HG03432 (cell line): ENCODE results near the gene BPIFA2.
"Not testable (repeated sequence)": the region's sequence is repeated elsewhere in the genome, so short reads cannot be mapped to it uniquely, and the experiment has no call there.

Experiments
- ATAC-seq: cut with Tn5 transposase; IDR thresholded peaks from one replicate; pipeline ENCODE4 v1.9.1; 2021; ENCODE audit warnings: mild to moderate bottlenecking, moderate library complexity; ENCODE audit not compliant: unreplicated experiment

Gene BPIFA2

DNA sequence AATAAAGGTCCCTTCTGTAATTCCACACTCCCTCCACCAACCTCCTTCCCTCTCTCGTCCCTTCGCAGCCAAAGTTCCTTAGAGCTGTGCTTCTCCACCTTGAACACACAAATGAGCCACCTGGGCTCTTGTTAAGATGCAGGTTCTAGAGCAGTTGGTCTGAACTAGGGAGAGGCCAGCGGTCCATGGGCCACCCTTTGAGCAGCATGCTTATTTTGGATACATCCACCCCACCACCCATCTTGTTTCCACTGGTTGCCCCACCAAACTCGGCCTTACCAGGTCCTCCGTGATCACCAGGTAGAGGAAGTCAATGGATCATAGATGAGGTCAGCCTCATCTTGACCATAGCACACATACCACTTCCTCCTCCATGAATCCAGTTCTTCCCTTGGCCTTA lies 7.3 kb upstream of the BPIFA2 start:
- ATAC-seq: no peak

DNA sequence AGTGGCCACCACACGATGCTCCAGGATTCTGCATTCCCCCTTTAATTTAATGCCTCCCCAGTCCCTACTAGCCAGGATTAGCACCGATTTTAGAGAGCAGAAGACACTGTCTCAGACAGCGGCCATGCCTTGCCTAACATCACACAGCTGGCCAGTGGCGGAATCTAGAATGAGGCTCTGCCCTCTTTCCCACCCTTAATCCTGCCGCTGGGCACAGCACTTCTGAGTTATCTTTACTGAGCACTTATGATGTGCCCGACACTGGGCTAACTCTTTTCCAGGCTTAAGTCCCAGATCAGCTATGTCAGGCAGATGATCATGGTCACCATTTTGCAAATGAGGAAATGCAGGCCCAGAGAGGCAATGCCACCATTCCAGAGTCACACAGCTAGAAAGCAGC lies 5.6 kb upstream of the BPIFA2 start:
- ATAC-seq: no peak

DNA sequence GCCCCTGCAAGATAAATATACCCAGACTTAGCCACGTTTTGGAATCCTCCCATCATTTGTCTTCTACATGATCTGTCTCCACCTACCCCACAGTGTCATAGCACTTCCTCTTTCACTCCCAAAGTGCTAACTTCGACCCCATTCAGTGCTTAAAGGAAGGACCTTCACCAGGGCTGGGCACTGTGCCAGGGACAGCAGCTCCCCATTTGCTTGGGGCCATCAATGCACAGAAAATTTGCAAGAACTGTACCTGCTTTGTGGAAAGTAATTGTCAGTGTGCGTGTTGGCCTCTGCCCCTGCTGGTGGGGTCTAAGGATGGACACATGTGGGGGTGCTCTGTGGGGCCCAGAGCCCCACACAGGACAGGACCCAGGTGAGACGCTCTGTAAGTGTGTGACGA lies 5.2 kb upstream of the BPIFA2 start:
- ATAC-seq: no peak

DNA sequence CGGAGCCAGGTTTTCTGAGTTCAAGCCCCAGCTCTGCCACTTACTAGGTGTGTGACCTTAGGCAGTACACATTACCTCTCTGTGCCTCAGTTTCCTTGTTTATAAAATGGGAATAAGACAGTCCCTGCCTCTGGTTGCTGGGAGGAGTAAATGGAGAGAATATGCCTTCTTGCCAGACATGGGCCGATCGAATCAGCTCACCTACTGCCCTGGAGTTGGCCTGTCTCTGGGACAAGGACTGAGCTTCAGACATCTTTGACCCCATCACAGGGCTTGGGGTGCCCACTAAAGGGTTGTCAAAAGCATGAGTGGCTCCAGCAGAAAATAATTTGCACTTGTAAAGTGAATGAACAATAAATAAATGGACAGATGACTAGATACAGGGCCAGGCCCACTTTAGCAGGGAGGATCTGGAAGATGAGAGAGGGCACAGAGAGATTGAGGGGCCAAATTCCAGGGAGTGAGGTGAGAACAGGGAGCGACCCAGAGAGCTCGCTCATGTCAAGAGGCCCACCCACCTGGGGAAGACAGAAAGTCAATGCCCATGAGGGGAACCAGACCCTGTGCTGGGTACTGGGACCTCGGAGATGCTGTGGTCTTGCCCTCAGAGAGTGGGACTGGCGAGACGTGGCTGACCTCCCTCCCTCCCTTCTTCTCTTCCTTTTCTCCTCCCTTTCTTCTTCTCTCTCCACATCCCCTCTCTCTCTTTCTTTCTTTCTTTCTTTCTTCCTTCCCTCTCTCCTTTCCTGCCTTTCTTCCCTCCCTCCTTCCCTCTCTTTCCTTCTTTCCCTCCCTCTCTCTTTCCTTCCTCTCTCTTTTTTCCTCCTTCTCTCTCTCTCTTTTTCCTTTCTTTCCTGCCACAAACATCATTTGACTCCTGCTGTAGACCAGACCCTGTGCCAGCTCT lies 3.9 kb upstream of the BPIFA2 start:
- no peak for ATAC-seq

DNA sequence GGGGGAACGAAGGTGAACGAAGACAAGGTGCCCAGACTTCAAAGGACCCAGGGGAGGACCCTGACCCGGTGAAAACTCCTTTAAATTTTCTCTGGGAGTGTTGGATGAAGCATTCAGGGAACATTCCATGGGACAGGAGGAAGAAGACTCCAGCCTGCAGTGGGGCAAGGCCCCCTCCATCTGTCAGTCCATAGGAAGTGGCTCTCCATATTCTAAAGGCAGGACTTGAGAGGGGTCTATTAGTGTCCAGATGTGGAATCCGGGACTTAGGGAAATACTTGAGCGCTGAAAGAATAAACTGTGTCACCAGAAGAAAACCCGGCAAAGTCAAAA lies 3.2 kb upstream of the BPIFA2 start:
- ATAC-seq: no peak

DNA sequence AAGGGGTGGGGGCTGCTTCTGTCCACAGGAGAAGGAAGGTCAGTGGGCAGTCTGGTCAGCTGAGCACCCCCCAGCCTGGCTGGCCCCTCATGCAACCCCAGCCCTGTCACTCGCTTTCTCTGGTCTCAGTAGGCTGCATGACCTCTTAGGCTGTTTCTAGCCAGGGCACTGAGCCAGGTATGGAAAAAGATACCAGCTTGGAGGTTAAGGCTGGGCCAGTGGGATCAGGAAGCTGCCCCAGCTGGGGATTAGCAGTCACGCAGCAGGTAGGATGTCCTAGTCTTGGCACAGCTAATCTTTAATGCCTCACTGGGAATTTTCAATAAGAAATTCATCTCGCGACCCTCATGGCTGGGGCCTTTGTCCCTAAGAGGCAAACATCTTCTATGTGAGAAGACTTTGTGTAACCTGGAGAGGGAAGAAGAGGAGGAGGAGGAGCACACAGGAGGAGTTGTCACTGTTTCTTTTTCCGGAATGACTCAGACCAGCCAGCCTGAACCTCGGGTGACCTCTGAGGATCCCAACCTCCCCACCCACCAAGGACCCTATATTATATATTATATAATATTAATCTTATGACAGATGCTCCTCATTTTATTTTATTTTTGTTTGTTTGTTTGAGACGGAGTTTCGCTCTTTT lies 2.4 kb upstream of the BPIFA2 start:
- ATAC-seq: no peak

DNA sequence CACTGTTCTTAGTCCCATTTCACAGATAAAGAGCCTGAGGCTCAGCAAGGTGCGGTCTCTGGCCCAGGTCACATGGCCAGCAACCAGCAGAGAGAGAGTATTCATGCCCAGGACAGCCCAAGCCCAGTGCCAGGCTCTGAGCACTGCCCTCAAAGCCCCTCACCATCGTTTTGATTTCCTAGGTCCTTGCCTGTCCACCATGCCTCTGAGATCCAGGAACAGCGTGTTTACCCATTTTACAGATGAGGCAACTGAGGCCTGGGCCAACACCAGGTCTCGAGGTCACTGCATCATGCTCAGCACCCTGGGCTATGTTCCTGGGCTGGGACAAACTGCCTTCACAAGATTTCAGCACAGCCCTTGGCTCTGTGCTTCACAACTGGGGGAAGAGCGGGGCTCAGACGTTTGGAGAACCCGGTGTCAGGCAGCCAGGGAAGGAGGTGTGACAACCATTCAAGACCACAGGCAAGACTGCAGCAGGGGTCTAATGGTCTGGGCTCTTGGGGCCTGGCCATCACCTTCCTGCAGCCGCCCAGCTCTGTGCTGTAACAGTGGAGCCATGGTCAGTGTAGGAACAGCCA lies 1.3 kb upstream of the BPIFA2 start:
- ATAC-seq: no peak

DNA sequence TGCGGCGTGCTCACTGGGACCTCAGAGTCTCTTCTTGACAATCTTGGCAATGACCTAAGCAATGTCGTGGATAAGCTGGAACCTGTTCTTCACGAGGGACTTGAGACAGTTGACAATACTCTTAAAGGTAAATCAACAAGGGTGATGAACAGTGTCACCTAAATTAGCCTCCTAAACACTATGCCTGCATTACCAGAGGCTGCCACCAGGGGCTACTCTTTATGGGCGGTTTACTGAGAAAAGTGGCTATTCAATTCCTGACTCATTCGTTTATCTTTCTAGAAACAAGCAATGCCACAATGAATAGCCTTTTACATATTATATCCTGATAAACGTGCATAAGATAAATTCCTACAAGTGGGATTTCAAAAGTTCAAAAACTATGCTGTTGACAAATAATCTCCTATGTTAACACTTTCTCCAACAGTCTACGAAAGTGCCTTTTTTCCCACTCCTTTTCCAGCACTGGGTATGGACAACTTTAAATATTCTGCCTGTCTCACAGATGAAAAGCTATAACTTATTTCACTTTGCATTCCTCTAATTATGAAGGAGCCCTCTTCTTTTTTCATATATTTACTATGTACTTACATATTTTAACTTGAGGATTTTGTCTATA lies 1.3 kb downstream of the BPIFA2 start:
- no peak for ATAC-seq

DNA sequence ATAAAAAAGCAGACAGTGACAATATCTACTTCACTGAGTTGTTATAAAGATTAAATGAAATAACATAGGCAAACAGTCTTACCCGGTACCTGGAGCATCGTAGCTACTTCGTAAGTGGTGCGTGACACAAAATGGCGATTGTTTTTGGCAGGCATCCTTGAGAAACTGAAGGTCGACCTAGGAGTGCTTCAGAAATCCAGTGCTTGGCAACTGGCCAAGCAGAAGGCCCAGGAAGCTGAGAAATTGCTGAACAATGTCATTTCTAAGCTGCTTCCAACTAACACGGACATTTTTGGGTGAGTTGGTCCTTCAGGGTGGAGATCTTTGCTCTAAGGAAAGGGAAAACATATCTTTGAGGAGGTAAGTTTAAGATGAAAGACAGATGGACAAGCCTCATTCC lies 4.8 kb downstream of the BPIFA2 start:
- no peak for ATAC-seq

DNA sequence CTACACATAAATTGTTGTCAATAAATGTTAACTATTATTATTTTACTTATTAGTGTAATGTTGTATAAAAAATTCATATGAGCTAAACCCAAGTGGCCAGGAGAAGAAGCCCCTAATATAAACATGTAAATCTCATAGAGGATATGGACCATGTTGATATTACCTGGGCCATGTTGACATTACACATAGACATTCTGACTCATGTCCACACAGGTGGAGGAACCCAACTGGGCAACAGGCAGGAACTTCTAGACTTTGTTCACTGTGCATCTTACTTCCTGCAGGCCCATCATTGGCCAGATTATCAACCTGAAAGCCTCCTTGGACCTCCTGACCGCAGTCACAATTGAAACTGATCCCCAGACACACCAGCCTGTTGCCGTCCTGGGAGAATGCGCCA lies 7.2 kb downstream of the BPIFA2 start:
- no peak for ATAC-seq

DNA sequence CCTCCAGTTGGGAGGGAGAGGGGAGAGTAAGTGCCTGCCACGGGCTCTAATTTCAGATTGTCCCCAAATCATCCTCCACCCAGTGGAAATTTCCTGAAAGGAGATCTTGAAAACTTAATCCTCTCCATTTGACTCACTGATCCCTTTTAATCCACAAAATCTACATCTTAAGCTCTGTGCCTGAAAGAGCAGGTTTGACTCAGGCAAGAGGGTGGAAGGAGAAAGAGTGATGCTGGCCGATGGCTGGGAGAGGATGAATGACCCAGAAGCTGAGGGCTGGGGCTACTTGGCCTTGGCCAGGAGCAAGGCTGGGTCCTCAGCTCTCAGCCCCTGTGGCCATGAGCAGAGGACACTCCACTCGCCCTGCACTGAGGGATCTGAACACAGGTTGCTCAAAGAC lies 8.1 kb downstream of the BPIFA2 start:
- ATAC-seq: no peak

DNA sequence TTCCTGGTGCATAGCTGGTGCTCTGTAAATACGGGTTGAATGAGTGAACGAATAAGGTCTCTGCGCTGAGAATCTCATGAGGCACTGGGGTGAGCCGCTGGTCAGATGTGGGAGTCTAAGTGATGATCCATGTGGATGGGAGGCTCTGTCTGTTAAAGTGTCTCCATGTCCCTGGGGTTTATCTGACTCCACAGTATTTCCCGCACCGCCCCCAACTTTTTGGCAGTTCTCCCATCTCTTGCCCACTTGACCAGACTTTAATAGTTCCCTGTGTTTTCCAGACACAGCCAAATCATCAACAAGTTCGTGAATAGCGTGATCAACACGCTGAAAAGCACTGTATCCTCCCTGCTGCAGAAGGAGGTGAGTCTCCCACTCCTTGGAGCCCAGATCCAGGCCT lies 9.9 kb downstream of the BPIFA2 start:
- ATAC-seq: no peak

DNA sequence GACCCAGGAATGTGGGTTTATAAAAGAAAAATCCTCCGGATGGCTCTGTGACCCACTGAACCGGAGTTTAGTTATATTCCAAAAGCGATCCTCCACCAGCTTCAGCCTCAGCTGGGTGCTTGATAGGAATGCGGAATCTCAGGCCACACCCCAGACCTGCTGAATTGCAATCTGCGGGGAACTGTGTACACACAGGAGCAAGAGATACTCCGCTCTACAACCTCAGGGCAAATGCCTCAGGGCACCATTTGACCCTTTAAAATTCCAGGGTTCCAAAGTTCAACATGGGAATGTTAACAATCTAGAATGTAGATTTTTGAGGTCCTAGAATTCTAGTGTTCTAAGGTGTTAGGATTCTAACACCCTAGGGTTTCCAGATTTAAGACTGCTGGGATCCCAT lies 10.8 kb downstream of the BPIFA2 start:
- ATAC-seq: no peak

DNA sequence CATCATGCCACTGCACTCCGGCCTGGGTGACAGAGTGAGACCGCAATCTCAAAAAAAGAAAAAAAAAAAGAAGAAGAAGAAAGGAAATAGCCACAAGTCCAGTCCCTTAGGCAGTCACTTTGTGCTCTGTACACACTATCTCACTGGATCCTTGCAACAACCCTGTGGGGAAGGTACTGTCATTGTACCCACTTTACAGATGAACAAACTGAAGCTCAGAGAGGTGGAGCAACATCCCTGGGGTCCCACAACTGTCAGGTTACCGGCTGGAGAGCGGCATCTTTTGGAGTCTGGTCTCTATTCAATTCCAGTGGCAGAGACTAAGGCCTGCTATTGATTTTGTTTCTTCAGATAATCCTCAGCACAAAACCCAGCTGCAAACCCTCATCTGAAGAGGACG lies 12.2 kb downstream of the BPIFA2 start:
- no peak for ATAC-seq

DNA sequence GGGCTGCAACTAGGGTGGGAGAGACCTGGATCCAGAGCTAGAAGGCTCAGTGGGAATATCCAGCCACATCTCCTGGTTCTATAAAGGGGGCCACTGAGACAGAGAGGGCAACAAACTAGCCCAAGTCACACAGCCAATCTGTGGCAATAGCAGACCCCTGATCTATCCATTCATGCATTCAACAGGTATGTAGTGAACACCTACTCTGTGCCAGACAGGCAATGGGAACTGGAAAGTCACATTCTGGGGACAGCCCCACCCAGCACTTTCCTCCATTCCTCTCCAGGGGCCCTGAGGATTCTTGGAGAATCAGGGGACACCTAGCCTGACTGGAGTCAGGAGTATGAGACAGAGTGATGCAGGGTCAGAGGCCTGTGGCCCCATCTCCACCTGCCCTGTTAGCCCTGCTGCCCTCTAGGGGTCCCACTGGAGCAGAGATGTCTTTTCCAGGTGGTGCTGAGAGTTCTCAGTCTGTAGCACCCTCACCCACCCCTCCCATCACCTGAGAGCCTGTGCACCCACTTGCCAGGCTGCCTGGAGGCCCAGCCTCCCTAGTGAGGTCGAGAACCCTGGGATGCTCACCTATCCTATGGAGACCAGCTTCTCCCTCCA lies 13.6 kb downstream of the BPIFA2 start:
- ATAC-seq: no peak

DNA sequence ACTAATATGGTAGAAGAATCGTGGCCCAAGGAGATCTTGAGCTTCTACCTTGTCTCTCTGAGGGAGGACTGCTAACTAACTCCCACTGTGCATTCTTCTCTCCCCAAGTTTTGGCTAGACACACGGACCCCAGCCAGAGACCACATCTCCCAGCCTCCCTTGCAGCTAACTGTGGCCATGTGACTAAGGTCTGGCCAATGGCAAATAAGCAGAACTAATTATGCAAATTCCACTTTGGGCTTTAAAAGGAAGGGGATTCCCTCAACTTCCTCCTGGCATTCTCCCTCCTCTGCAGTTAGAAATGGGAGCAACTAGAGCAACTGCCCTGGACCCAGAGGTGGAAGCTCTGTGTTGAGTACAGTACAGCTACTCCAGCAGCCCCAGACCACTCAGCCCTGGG lies 15.4 kb downstream of the BPIFA2 start:
- ATAC-seq: no peak

DNA sequence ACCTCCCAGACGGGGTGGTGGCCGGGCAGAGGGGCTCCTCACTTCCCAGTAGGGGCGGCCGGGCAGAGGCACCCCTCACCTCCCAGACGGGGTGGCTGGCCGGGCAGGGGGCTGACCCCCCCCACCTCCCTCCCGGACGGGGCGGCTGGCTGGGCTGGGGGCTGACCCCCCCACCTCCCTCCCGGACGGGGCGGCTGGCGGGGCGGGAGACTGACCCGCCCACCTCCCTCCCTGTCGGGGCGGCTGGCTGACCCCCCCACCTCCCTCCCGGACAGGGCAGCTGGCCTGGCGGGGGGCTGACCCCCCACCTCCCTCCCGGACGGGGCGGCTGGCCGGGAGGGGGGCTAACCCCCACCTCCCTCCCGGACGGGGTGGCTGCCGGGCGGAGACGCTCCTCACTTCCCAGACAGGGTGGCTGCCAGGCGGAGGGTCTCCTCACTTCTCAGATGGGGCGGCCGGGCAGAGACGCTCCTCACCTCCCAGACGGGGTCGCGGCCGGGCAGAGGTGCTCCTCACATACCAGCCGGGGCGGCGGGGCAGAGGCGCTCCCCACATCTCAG lies 17.2 kb downstream of the BPIFA2 start:
- not testable (repeated sequence) for ATAC-seq

DNA sequence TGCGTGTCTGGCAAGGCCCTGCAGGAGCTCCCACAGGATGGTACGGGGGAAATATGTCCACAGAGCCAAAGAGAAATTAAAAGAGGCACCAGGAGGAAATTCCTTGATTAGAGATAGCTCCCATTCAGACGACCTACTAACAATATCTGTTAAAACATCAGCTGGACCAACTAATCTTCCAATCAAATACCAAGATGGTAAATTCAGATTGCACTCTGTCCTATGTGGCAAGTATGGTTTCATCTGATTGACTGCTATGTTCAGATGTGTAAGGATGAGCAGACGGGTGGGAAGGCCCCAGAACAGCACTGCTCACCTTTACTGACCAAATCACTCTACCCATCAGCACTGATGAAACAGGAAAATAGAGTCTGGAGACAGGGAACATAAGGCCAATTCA lies 19.5 kb downstream of the BPIFA2 start:
- ATAC-seq: no peak

DNA sequence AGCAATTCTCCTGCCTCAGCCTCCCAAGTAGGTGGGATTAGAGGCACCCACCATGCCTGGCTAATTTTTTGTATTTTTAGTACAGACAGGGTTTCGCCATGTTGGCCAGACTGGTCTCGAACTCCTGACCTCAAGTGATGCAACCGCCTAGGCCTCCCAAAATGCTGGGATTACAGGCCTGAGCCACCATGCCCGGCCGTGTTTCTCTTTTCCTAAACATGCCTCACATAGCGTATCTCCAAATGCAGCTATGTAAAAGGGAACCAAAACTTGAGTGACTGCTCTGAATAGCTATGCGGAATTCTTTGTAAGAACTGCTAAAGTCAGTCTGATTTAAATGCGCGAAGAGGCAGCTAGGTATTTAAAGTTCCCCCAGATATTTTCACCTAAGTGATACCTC lies 20.5 kb downstream of the BPIFA2 start:
- no peak for ATAC-seq

DNA sequence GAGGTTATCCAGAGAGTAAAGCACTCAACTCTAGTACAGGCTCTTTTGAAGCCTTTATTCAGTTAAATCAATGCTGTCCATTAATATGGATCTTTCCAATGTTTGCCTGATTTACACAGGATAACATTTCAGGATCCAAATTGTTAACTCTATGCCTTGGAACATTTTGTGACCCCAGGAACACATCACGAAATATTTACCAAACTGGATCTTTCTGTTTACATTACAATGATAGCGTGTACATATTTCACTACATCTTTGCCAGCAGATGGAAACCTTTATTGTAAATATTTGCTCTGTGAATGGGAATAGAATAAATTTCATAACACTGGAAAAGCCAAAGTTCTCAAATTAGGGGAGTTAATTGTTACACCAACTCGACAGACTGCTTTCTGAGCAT lies 23.5 kb downstream of the BPIFA2 start:
- ATAC-seq: no peak

DNA sequence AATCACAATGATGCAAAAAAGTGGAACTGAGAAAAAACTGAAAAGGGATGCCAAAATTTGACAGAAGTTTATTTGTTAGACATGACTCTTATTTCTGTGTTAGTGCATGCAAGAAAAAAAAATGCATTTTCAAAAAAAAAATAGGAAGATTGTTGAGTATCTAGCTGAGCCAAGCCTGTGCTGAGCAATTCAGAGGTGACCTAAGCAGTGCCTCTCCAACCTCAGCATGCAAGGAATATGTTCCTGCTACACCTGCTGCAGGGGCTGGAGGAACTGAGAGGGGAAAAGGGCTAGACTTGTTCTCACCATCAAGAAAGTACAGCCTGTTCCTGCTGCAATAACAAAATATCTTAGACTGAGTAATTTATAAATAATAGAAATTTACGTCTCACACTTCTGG lies 24.0 kb downstream of the BPIFA2 start:
- ATAC-seq: no peak
